ENCODE data around the gene TSPEAR.
"Not testable (repeated sequence)": the region's sequence is repeated elsewhere in the genome, so short reads cannot be mapped to it uniquely, and the experiment has no call there.

TSPEAR gene

DNA sequence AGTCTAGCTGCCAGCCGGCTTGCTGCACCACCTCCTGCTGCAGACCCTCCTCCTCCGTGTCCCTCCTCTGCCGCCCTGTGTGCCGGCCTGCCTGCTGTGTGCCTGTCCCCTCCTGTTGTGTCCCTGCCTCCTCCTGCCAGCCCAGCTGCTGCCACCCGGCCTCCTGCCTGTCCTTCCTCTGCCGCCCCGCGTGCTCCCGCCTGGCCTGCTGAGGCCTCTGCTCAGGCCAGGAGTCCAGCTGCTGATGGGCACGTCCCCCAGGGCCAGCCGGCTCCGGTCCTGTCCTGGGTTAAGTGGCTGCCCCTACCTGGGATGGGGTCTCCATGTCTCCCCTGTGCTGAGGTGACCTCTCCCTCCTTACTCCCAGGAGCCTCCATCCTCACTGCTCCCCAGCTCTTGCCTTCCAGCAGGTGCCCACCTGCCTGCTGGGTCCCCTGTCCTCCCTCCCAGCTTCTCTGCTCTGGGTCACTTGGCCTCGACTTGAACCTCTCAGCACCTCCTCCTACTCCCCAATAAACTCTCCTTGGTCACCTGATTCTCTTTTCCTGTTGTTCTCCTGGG, 98.6 kb downstream of the TSPEAR start:
- in situ Hi-C loops (cut with HindIII; ENCODE audit: low sequenced_read_pairs): no loop called here

DNA sequence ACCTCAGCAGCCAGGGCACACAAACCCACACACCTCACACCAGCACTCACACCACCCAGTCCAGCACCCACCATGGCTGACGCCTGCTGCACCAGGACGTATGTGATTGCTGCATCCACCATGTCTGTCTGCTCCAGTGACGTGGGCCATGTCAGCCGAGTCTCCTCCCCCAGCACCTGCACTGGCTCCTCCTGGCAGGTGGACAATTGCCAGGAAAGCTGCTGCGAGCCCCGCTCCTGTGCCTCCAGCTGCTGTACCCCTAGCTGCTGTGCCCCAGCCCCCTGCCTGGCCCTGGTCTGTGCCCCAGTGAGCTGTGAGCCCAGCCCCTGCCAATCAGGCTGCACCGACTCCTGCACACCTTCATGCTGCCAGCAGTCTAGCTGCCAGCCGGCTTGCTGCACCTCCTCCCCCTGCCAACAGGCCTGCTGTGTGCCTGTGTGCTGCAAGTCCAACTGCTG, 99.3 kb downstream of the TSPEAR start, which contains the start of gene KRTAP10-8:
Gene KRTAP10-8 (plus strand): TSS at position 51 of the 458 bp plus-strand sequence. CDS start 22 bp downstream, at position 73.
- in situ Hi-C loops (cut with HindIII; ENCODE audit: low sequenced_read_pairs): no loop called here

DNA sequence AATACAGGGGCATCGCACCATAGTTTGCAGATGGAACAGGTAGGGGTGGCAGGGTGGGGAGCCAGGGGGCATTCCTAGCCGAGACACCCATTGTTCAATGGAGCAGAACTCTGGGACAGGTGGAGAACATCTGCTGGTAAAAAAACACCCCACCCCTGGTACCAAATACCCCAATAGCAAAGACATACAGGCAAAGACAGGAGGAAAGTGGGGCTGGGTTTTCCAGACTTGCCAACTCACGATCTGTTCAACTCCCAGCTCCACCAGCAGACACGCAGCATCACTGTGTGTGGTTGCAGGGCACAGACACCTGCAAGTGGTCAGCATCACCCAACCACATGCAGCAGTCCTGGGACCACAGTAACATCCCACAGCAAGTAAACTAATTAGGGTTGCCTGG, 99.8 kb downstream of the TSPEAR start:
- in situ Hi-C loops (cut with HindIII; ENCODE audit: low sequenced_read_pairs): no loop called here

DNA sequence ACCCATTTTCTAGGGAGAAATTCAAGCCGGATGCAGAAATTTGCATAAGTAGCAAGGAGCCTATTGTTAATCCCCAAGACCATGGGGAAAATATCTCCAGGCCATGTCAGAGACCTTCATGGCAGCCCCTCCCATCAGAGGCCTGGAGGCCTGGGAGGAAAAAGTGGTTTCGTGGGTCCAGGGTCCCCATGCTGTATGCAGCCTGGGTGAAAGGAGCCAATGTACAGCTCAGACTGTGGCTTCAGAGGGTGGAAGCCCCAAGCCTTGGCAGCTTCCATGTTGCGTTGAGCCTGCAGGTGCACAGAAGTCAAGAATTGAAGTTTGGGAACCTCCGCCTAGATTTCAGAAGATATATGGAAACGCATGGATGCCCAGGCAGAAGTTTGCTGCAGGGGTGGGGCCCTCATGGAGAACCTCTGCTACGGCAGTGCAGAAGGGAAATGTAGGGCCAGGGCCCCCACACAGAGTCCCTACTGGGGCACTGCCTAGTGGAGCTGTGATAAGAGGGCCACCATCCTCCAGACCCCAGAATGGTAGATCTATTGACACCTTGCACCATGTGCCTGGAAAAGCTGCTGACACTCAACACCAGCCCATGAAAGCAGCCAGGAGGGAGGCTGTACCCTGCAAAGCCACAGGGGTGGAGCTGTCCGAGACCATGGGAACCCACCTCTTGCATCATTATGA, 101.1 kb downstream of the TSPEAR start:
- in situ Hi-C loops (cut with HindIII; ENCODE audit: low sequenced_read_pairs): not testable (repeated sequence)

DNA sequence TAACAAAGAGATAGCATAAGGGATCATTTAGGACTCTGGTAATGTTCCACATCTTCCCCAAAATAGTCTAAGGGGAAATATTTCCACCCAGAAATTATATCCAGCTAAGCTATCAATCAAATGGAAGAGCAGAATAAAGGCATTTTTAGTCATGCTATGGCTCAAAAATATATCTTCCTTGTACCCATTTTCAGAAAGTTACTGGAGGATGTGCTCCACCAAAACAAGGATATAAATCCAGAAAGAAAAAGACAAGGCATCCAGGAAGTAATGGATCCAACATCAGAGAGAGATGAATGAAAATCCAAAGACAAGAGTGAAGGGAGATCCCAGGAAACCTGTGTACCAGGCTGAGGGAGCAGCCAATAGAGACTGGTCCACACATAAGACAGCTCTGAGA, 102.2 kb downstream of the TSPEAR start:
- in situ Hi-C loops (cut with HindIII; ENCODE audit: low sequenced_read_pairs): no loop called here

DNA sequence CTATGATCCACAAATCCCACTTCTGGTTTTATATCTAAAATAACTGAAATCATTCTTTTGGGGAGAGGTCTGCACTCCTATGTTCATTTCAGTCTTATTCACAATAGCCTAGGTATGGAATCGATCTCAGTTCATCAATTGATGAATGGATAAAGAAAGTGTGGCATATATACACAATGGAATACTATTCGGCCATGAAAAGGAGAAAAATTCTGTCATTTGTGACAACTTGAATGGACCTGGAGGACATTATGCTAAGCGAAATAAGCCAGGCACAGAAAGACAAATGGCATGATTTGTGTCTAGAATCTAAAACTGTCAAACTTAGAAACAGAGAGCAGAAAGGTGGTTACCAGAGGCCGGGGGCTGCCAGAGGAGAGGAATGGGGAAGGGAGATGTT, 104.9 kb downstream of the TSPEAR start:
- in situ Hi-C loops (cut with HindIII; ENCODE audit: low sequenced_read_pairs): no loop called here

DNA sequence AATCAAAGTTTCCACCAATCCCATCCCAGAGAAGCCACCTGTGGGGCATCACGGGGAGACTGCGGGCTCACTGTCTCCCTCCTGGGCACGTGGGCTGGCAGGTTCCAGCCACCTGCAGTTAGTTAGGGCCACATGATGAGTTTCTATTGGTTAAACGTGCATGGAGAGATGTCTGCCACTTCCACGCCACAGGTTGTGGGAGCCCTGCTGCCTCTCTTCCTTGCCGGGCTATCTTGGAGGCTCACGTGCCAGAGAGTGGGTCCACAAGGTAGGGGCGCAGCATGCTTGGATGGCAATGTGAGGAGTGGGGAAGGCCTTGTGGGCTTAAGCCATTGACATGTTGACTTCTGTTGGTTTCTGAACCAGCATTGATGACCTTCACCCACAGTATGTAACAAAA, 107.5 kb downstream of the TSPEAR start:
- in situ Hi-C loops (cut with HindIII; ENCODE audit: low sequenced_read_pairs): no loop called here

DNA sequence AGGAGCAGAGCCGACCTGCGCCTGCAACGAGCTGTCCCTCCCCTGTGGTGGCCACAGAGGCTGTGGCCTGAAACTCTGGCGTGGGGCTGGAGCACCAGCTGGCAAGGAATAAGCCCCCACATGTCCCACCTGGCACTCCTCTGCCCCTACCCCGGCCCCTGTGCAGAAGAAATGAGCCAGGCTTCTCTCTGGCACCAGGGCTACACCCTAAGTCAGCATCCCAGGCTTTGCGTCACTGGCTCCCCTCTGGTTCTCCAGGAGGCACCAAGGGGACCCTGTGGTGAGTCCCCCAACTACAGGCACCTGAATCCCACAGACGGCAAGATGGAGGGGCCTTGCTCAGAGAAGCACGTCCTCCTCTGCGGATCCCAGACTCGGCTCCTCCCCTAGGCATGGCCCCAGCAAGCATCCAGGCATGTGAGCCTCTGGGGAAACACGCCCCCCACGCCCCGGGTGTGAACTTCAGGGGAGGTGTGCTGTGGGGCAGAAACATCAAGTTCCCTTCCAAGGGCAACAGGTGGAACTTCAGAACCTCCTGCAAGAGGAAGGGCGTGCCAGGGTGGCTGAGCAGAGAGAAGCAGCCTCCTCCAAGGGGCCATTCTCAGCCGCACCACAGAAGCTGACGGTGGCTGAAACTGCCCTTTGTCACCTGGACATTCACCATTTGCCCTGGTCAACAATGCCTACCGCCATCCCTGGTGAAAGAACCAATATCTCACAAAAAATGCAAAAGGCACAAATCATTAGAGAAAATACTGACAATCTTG, 108.1 kb downstream of the TSPEAR start:
- in situ Hi-C loops (cut with HindIII; ENCODE audit: low sequenced_read_pairs): no loop called here

DNA sequence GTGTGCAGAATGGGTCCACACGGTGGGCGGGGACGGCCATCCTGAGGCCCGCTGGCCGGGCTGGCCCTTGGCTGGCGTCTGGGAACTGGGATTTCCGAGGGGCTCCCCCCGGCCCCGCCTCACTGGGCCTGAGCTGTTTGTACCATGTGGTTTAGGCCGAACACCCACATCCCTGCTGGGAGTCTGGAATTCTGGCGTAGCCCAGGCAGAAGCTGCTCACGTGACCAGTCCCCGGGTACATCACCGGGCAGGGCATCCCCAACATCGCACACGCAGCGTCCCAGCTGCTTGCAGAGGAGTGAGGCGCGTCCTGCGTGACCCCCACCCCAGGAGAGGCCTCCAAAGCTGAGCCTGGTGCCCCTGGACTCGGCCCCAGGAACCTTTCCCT, 108.9 kb downstream of the TSPEAR start:
- in situ Hi-C loops (cut with HindIII; ENCODE audit: low sequenced_read_pairs): no loop called here

DNA sequence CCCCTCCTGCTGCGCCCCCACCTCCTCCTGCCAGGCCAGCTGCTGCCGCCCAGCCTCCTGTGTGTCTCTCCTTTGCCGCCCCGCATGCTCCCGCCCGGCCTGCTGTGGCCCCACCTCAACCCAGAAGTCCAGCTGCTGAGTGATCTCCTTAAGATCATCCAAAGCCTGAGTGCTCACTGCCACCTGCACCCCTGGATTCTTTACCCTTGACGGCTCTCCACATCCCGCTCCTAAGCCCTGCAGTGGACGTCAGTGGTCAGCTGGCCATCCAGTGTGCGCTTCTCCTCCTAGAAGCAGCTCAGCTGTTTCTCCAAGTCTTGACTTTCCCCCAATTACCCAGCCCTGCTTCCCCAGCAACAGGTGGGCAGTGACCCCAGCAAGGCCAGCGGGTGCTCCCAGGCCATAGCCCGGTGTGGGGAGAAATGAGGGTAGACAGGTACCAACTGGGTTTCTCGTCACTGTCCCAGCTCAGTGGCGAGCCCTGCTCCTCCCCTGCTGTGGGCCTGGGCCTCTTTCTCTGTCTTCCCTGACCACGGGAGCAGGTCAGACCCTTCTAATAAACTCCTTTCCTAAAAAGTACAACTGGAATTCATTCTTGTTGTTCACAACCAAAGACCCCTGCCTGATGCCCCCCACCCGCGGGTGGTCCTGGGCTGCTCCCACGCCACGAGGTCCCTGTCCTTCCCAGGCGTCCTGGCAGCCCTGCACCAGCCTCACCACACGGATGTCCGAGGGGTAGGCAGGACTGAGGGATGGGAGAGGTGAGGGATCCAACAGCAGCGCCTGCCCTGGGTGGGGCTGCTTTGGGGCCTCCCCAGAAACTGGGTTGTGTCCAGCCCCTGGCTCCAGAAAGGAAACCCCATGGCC, 109.5 kb downstream of the TSPEAR start:
- in situ Hi-C loops (cut with HindIII; ENCODE audit: low sequenced_read_pairs): no loop called here

DNA sequence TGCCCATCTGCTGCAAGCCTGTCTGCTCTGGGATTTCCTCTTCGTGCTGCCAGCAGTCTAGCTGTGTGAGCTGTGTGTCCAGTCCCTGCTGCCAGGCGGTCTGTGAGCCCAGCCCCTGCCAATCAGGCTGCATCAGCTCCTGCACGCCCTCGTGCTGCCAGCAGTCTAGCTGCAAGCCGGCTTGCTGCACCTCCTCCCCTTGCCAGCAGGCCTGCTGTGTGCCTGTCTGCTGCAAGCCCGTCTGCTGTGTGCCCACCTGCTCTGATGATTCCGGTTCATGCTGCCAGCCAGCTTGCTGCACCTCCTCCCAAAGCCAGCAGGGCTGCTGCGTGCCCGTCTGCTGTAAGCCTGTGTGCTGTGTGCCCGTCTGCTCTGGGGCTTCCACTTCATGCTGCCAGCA, 110.3 kb downstream of the TSPEAR start:
- in situ Hi-C loops (cut with HindIII; ENCODE audit: low sequenced_read_pairs): not testable (repeated sequence)

DNA sequence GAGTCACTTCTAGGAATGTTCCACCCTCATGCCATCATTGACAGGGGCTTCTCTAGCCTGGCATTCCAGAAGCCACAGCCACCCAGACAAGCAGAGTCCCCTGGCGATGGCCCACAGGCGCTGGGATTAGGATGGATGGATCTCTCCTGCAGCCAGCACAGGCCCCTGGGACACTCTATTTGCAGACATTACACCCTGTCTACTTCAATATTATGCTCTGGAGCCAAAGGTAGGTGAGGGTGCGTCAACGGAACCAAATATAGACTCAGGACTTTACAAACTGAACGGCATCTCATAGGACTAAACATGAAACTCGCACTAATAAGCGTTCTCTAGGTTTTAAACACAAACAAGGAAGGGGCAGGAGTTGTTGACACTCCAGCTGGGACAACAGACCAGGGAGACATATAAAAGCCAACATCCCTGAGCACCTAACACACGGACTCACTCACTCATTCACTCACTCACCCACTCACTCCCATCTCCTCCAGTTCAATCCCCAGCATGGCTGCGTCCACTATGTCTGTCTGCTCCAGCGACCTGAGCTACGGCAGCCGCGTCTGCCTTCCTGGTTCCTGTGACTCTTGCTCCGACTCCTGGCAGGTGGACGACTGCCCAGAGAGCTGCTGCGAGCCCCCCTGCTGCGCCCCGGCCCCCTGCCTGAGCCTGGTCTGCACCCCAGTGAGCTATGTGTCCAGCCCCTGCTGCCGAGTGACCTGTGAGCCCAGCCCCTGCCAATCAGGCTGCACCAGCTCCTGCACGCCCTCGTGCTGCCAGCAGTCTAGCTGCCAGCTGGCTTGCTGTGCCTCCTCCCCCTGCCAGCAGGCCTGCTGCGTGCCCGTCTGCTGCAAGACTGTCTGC, 111.0 kb downstream of the TSPEAR start, which contains the start of gene KRTAP10-7:
Gene KRTAP10-7 (plus strand): TSS at position 480 of the 861 bp plus-strand sequence. CDS start 25 bp downstream, at position 505.
- in situ Hi-C loops (cut with HindIII; ENCODE audit: low sequenced_read_pairs): not testable (repeated sequence)

DNA sequence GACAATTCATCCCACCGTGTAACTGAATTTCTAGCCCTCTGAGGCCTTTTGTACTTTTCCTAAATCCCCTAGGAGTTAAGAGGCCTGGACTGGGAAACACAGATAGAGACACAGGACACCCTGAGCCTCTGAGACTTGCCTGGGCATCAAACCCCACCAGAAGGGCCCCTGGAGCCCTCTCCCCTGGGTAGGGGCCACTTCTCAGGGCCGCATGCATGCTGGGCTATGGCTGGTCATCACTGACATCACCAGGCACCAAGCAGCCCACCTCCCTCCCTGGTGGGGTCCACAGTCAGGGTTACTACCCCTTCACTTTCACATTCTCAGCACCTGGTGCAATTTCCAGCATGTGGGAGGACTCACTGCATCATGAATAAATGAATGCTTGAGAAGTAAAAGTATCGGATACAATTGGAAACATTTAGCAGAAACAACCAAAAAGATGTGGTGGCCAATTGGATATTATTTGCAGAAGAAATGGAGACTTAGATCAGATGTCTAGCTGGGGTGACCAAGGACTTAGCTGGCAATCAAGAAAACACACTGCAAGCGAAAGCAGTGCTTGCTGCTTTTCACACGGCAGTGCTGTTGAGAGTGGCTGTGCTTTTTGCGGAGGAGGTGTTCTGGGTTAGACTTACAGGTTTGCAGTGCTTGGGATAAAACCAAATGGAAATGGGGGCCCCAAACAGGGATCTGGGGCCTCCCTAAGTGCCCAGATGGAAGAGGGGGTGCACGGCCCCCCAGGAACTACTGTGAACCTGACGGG, 111.9 kb downstream of the TSPEAR start:
- in situ Hi-C loops (cut with HindIII; ENCODE audit: low sequenced_read_pairs): no loop called here

DNA sequence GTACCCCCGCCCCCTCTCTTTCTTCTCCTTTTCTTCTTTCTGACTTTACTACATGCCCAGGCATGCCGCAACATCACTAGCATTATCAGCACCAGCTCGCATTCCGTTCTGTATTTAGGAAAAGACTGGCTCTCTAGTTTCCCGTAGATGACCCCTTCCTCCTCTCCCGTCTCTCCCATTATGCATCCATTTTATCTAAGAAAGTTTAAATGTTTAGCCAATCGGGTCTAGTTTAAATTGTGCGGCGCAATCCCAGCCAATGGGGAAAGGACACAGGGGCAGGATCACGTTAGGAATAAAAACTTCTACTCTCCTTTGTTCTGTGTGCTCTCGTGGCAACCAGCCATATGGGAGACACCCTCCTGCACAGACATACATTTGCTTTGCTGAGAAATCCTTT, 113.3 kb downstream of the TSPEAR start:
- in situ Hi-C loops (cut with HindIII; ENCODE audit: low sequenced_read_pairs): no loop called here

DNA sequence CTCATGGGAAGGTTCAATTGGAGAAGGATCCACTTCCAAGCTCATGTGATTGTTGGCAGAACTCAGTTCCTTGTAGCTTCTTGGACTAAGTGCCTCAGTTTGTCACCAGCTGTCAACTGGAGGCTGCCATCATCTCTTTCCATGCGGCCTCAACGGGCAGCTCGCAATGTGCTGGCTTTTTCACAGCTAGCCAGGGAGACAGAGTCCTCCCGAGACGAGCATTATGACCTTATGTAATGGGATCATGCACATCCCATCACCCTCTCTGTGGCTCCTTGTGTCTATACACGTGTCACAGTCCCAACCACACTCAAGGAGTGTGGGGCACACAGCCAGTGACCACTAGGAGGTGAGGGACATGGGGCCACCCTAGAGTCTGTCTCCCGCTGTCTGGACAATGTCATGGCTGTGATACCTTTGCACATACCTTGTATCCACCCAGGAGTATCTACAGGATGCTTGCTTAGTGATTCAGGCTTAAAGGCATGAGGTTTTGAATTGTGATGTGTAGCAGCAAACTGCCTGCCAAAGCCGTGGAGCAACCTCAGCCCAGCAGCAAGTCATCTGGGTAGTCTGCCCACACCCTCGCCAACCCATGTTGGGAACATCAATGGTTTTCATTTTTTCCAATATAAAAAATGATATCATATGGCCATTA, 115.2 kb downstream of the TSPEAR start:
- in situ Hi-C loops (cut with HindIII; ENCODE audit: low sequenced_read_pairs): no loop called here

DNA sequence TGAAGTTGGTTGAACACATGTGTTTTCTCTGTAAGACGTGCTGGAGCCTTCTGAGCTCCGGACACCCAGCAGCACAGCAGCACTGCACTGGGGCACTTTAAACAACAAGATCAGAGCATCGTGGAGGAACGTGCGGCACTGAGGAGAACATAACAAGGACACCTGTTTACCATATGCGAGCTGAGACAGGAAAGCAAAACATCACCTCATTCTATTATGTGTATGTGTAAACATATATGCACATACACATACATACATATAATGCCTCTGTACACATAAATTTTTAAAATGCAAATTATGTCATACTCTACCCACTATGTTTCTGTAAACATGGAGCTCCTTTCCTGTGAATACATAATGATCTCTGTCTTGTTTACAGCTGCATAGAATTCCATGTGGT, 115.8 kb downstream of the TSPEAR start:
- in situ Hi-C loops (cut with HindIII; ENCODE audit: low sequenced_read_pairs): no loop called here

DNA sequence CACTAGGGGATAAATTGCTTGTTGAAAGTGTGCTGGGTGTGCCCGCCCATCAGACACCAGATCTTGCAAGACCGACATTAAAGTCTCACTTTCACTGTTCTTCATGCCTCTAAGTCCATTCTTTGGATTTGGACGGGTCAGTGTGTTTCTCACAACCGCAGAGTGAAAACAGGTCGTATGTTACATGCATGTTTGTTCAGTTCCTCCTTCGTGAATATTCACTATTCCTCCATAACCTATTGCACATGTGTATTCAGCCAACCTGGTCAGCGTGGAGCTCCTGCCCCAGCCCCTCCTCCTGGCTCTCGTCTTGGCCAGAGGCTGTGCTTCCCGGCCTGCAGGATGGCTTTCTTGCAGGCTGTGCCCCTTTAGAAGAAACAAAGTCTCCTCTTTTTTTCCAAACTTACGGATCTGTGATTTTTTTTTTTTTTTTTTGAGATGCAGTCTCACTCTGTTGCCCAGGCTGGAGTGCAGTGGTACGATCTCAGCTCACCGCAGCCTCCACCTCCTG, 116.9 kb downstream of the TSPEAR start:
- in situ Hi-C loops (cut with HindIII; ENCODE audit: low sequenced_read_pairs): no loop called here

DNA sequence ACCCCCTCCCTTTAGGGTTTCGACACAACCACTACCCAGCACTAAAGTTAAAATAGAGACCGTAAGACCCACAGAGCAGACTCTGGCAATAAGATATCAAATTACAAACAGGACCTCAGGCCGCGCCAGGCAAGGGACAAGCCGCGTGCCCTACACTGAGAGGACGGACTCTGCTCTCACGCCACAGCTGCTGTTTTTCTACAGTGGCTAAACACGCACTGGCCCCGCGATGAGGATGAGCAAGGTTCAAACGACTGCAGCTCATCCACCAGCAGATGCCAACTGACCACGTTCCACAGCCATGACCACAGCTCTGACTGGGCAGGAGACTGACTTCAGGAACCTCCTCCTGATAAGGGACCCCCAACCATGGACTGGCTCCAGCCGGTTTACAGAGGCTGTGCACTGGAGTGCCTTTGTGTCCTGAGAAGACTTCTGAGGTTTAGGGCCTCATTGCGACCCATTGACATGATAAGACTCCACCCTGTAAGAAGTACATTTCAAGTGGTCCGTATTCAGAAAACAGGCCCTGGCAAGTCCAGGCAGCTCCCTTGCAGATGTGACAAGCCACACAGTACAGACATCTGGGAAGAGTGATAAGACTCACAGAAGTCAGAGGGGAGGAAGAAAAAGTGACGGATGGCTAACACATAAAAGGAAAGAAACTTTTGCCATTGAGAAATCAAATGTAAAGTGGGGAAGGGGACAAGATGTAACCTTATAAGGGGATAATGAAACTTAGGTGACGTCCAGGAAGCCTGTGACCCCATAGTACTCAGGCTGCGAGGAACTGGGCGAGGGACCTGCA, 117.6 kb downstream of the TSPEAR start:
- in situ Hi-C loops (cut with HindIII; ENCODE audit: low sequenced_read_pairs): no loop called here

Measured in DLD1 (cell line).